ENCODE measurements around the gene ANKRD13C. TPM values are rescaled to one million over a fixed set of nuclear protein-coding genes. Genes with fewer than 3 reads are reported as not detected.
"Not testable (repeated sequence)": the region's sequence is repeated elsewhere in the genome, so short reads cannot be mapped to it uniquely, and the experiment has no call there.

Gene ANKRD13C
- total and polyA plus RNA-seq, 10 donors, result 7.4 to 27.7 (median 20.7) TPM

GRCh38 chr1:70366425-70366952 is 12.0 kb upstream of the ANKRD13C start:
- DNase-seq; H3K27me3 ChIP-seq (replicated peaks in 1 of 7); H3K4me1 ChIP-seq; intact Hi-C loops (cut with DNase I; ENCODE audit: low total_unique reads); H3K27ac ChIP-seq; H3K4me3 ChIP-seq; H3K9me3 ChIP-seq: not testable (repeated sequence)
- peaks cover 0 to 16% (median 0%) of the 10 kb centered on the region in 6 donors for H3K36me3 ChIP-seq
- 83 to 92% (median 87%) methylated on average over 4 of the region's 4 CpGs for WGBS, 5 donors

- DNase-seq, result no peak
- no peaks in the 10 kb centered on the region for H3K27me3 ChIP-seq (replicated peaks in 1 of 7)
- intact Hi-C loops (cut with DNase I; ENCODE audit: low total_unique reads), result no loop called here
- TF ChIP-seq POLR2A (IDR thresholded peaks at IDR 0.05) (no peak), POLR2AphosphoS5 (IDR thresholded peaks at IDR 0.05) (no peak), CTCF (IDR thresholded peaks at IDR 0.05 in 8 of 11, conservative IDR thresholded peaks at IDR 0.05 in 3 of 11) (no peak)
- H3K36me3 ChIP-seq, result peaks cover 0 to 16% (median 0%) of the 10 kb centered on the region in 6 donors
- H3K4me1 ChIP-seq, result no peaks in the 10 kb centered on the region
- H3K27ac ChIP-seq, result no peak overlapping the region
- no peak overlapping the region for H3K4me3 ChIP-seq
- H3K9me3 ChIP-seq, result no peaks in the 10 kb centered on the region
- 66 to 88% (median 80%) methylated on average over 3 of the region's 3 CpGs for WGBS, 5 donors
Measured at GRCh38 chr1:70364439-70364838, 9.9 kb upstream of the ANKRD13C start.

- no peaks in the 10 kb centered on the region for H3K4me1 ChIP-seq
- intact Hi-C loops (cut with DNase I; ENCODE audit: low total_unique reads), result no loop called here
- no peak overlapping the region for H3K27ac ChIP-seq
- H3K9me3 ChIP-seq, result no peaks in the 10 kb centered on the region
- DNase-seq, result no peak
- no peaks in the 10 kb centered on the region for H3K36me3 ChIP-seq
- no peak overlapping the region for H3K4me3 ChIP-seq
- no peak for TF ChIP-seq CTCF (IDR thresholded peaks at IDR 0.05 in 8 of 11, conservative IDR thresholded peaks at IDR 0.05 in 3 of 11)
- TF ChIP-seq POLR2A (IDR thresholded peaks at IDR 0.05), result no peak
- TF ChIP-seq POLR2AphosphoS5 (IDR thresholded peaks at IDR 0.05), result no peak
- H3K27me3 ChIP-seq (replicated peaks in 1 of 7), result no peaks in the 10 kb centered on the region
- WGBS, 5 donors, result 77 to 85% (median 81%) methylated on average over 3 of the region's 3 CpGs
Measured at GRCh38 chr1:70361727-70362398, 7.3 kb upstream of the ANKRD13C start.

- no peak for DNase-seq
- no peak overlapping the region for H3K4me3 ChIP-seq
- no peaks in the 10 kb centered on the region for H3K36me3 ChIP-seq
- no peak overlapping the region for H3K27ac ChIP-seq
- 82 to 86% (median 85%) methylated on average over 5 of the region's 5 CpGs for WGBS, 5 donors
- no peaks in the 10 kb centered on the region for H3K27me3 ChIP-seq (replicated peaks in 1 of 7)
- intact Hi-C loops (cut with DNase I; ENCODE audit: low total_unique reads), result no loop called here
- TF ChIP-seq POLR2AphosphoS5 (IDR thresholded peaks at IDR 0.05) (no peak), POLR2A (IDR thresholded peaks at IDR 0.05) (no peak), CTCF (IDR thresholded peaks at IDR 0.05 in 8 of 11, conservative IDR thresholded peaks at IDR 0.05 in 3 of 11) (no peak)
- H3K9me3 ChIP-seq, result no peaks in the 10 kb centered on the region
- peaks cover 0 to 9% (median 5%) of the 10 kb centered on the region in 6 donors for H3K4me1 ChIP-seq
Measured at GRCh38 chr1:70360321-70360720, 5.8 kb upstream of the ANKRD13C start.

Measured in spleen (tissue), 11 donors.